Globus pallidus (tissue), 1 donor: ENCODE results near the gene MMD.
A peak's percentile ranks its signal among the peaks of the same experiment; 100 is the strongest.
"Not testable (repeated sequence)": the region's sequence is repeated elsewhere in the genome, so short reads cannot be mapped to it uniquely, and the experiment has no call there.

Source experiments
- DNase-seq: peaks from one replicate; pipeline ENCODE4 v3.0.0-alpha.2; 2015; ENCODE audit warnings: low spot score

Gene MMD

DNA sequence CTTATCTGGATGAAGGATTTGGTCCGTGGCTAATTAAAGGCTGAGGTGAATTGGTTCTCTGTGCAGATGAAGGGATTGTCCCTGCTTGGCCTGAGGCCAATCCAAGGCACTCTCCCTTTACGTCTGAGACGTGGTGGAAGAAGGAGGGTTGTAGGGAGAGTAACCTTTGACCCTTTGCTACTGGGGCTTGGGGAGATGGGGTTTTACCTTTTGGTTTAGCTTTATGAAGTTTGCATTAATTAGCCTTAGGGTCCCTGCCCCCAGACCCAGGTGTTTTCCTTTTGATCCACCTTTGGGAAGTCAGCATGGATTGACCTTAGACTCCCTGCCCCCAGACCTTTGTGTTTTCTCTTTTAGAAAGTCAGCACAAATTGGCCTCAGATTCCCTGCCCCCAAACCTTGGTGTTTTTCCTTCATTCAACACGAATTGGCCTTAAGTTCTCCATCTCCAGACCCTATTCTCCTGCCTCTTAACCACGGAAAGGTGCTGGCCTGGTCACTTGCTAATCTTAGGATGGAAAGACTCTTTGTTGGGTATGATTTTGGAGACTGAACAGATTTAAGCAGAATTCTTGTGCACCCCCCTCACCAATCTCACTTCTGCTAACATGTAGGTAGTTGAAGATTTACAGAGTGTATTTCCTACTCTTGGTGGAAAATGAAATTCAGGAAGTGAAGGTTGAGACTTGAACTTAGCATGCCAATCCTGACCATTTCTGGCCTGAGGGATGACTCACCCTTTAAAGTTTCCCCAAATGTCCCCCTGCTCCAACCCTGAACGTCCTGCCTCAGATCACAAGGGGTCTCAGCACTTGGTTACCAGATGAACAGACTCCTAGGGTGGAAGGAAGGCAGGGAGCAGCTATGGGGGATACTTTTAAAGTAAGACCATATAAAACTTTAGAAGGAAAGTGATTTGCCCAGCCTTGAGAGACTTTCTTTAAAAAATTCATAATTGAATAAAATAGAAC lies 23.1 kb upstream of the MMD start:
- DNase-seq = peak; percentile 13

DNA sequence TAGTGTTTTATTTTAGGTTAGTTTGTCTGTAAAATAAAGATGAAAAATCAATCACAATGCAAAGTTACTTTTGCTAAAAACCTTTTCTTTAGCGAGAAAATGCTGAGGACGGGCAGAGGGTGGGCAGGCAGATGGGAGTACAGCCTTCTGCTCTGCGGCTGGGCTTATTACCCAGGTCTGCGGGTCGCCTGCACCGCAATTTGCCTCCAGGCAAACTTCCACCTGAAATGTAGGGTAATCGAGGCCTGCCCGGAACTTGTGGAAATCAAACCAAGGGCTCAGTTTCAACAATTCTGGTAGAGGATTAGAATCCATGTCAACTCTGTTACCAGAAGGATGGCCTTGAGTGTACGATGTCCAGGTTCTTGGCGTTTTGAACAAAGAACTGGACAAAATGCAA lies 22.3 kb upstream of the MMD start:
- no peak for DNase-seq

DNA sequence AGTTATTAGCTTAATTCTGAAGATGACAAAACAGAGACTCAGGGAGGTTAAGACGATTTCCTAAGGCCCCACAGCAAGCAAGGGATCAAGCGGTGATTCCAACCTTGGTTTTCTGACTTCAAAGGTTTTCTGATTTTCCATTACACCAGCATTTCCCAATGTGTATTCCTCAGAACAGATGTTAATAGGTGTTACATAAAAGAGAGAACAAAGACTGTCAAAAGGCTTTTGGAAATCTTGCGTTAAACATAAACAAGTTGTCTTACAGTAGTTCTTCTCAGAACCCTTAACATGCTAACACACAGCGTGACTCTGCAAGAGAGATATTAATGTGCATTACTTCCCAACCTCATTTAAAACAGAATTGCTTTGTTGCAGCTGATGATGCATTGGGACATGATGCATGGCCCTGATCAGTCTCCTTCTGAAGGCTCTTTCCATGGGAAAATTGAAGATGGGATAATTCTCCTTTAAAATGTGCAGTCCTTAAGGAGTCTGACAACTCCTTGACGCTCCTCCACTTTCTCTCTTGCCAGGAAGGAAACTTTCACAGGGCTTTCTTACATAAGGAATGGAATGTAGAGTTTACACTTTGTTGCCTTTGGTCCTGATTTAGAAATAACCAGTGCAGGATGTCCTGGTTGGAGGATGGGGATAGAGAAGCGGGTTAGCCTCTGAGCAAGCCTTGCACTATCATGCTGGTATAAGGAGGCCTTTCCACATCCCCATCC lies 21.5 kb upstream of the MMD start:
- no peak for DNase-seq

- no peak for DNase-seq
These were observed 20.8 kb upstream of the MMD start for GRCh38 chr17:55442462-55442861.

DNA sequence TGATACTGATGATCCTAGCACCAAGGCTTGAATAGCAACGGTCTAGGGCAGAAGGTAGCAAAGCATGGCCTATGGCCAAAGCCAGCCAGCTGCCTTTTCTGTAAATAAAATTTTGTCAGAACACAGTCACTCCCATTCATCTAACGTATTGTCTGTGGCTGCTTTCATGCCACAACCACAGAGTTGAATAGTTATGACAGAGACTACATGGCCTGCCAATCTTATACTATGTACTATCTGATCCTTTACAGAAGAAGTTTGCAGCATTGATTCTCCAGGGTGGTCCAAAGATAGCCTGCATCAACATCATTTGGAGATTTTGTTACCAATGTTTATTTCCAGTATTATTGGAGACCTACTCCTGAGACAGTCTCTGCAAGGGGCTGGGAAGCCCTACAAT lies 19.9 kb upstream of the MMD start:
- no peak for DNase-seq

- no peak for DNase-seq
These were observed 18.8 kb upstream of the MMD start for GRCh38 chr17:55440391-55440790.

DNA sequence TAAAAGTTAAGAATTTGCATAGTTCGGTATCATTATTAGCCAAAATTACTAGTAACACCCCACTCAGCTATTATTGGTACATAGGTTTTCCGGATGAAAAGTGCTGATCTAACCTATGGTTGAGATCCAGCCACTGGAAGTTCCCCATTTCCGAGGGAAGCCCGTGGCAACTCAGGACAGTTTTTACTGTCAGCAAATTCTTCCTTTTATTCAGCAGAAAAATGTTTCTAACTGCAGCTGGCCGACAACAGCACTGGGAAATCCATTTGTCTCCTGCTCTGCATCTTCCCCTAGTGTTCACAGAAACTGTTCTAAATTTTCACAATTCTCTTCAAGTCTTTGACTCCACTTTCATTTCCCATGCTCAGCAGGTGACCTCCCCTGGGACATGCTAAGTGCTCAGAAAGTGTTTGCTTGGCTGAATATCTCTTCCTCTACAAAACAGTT lies 15.5 kb upstream of the MMD start:
- DNase-seq = peak; percentile 30

DNA sequence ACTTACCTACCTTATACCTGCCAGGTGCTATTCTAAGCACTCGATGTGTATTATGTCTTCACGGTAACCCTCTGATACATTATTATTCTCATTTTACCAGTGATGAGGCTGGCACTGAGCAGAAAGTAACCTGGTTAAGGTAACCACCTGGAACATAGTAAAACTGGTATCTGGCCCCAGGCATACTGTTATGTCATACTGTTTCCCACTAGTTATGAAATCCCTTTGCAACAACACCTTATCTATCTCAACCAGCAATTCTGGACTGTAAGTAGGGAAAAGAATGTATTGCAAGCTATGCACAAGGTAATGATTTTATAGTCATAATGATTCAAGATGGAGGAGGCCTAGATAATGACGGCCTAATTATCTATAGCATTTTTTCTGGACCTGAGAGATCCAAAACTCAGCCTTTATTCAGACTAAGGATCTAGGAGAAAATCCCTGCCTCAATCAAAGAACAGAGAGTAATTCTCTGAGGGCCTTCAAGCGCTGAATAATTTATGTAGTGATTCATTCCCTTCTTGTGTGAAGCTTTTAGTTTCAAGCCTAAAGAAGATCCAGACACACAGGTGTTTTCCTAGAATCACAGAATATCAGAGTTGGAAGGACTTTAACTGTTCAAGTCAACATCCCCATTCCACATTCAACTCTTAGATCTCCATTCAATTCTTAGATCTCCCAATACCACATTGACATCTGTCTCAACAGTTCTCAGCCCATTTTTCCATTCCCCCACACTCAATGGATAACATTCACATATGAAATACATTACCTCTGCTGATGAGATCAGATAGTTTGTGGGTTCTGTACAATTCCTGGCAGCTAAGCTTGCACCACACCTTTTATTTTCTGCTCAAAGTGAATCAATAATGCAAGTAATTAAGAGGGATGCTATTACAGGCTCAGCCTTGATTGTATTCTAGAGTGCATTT lies 14.9 kb upstream of the MMD start:
- DNase-seq = no peak

- DNase-seq = no peak
These were observed 13.8 kb upstream of the MMD start for GRCh38 chr17:55435408-55435807.

- no peak for DNase-seq
These were observed 13.1 kb upstream of the MMD start for GRCh38 chr17:55434721-55435120.

DNA sequence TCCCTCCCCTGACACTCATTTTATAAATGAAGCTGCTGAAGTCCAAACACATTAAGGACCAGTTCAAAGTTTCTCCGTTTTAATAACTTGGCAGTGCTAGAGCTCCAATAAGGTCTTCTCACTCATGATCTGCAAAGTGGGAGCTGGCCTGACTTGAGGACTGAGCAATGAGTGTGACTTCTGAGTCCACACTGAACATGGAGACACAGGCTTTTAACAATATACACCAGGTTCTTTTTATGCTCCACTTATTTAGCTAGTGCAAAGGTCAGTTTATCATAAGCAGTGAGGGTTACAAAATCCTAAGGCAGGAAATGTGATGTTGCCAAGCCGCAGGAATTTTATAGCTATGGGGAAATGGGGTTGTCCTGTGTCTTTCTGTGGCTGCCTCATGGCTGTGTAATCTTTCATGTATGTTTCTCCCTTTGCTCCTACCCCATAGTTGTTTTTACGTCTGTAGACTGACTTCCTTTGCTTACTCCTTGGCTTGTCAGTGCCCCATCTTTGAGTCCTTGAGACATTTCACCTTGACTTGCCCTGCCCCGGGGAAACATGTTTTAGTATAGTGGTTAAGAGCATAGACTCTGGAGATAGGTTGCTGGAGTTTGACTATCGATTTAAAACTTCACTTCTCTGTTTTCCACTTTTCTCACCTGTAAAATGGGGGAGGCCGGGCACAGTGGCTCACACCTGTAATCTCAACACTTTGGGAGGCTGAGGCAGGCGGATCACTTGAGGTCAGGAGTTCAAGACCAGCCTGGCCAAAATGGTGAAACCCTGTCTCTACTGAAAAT lies 12.2 kb upstream of the MMD start:
- DNase-seq = no peak

GRCh38 chr17:55433029-55433628 lies 11.5 kb upstream of the MMD start:
- DNase-seq = no peak

- DNase-seq = no peak
These were observed 10.9 kb upstream of the MMD start for GRCh38 chr17:55432358-55433028.

DNA sequence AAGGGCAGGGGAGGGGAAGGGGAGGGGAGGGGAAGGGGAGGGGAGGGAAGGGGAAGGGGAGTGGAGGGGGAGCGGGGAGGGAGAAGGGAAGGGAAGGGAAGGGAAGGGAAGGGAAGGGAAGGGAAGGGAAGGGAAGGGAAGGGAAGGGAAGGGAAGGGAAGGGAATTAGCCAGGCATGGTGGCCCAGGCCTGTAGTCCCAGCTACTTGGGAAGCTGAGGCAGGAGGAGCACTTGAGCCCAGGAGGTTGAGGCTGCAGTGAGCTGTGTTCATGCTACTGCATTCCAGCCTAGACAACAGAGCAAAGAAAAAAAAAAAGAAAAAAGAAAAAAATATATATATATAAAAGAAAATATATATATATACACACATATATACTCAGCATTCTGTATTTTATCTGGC lies 10.3 kb upstream of the MMD start:
- DNase-seq = not testable (repeated sequence)

DNA sequence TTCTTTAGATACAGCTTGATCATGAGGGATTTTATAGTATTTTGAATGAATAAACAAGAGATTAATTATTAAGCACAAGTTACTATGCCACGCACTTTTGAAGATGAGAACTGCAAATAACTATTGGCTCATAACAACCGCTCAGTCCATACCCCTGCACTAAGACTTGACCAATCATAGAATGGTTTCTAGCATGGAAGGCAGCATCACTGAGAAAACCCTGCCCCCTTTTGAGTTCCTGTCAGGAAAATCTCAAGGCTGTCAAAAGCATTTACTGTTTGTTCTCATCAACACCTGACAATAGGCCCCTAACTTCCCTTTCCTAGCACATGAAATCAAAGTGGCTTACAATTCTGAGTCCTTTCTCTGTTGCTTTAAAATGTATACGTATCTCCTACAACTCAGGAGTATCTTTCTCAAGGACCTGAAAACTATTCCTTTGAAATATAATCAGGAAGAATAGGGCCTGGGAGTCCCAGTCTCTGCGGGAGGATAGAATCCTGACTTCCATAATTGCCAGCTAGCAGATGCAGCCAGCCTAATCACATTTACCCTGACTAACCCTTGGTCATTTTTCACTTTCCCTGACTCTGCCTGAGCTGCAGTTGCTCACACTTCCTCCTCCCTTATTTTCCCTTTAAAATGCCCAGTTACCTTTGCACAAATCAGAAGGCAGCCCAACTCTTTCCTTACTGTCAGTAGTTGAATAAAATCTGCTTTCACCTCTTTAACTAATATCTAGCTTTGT lies 9.1 kb upstream of the MMD start:
- no peak for DNase-seq

DNA sequence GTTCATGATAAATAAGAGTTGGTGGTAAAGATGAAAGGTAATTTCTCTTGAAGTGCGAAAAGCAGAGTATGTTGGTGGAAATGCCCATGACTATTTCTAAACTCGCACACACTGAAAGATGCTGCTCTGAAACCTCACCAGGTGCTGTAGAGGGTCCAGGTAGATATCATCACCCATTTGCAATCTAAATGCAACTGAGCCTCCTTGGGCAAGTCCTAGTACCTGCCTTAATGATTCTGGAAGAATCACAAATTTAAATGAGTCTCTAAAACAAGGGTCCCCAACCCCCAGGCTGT lies 5.9 kb upstream of the MMD start:
- no peak for DNase-seq

GRCh38 chr17:55426851-55427586 lies 5.4 kb upstream of the MMD start:
- no peak for DNase-seq

- no peak for DNase-seq
These were observed 3.4 kb upstream of the MMD start for GRCh38 chr17:55424893-55425540.
